Left cardiac atrium (tissue), 4 donors: ENCODE data around the gene ZFP36. TPM values are rescaled to one million over a fixed set of nuclear protein-coding genes. Genes with fewer than 3 reads are reported as not detected.
A peak's percentile ranks its signal among the peaks of the same experiment; 100 is the strongest.

Experiments
- ATAC-seq, 2 donors: fragments of 200-7000 bp; cut with Tn5 transposase; one replicate each; pipeline ENCODE4 v1.9.1; 2020; ENCODE audit warnings: mild to moderate bottlenecking in 2 of 2, moderate library complexity in 2 of 2
- DNase-seq: peaks from one replicate; pipeline ENCODE4 v3.0.0-alpha.2; 2020
- intact Hi-C, 2 donors: fragments of 100-400 bp; cut with DNase I; formaldehyde crosslinking; loops; one replicate each; pipeline versions ENCODE4 v1.14.1 to v1.15.1; 2022 to 2023
- total RNA-seq, 2 donors: library from RNA; stranded (reverse); fragmentation: NEBNext Ultra II Directional; extraction: Animal tissue kit (Norgen Biotek cat#: 25700); gene quantifications; one replicate each; pipeline ENCODE4 v1.2.1, GENCODE V29; 2021
- donor health status: DM: no; HTN: yes; CAD: no.
- donor health status: DM: no; HTN: yes; CAD: no; lungs with severe emphysema.
- donor health status: DM: yes; HTN: yes; CAD: no.
- donor health status: Dilated cardiomyopathy.

The ZFP36 gene
- total RNA-seq, 2 donors from 2014 or later: 93.5 to 156 TPM

DNA sequence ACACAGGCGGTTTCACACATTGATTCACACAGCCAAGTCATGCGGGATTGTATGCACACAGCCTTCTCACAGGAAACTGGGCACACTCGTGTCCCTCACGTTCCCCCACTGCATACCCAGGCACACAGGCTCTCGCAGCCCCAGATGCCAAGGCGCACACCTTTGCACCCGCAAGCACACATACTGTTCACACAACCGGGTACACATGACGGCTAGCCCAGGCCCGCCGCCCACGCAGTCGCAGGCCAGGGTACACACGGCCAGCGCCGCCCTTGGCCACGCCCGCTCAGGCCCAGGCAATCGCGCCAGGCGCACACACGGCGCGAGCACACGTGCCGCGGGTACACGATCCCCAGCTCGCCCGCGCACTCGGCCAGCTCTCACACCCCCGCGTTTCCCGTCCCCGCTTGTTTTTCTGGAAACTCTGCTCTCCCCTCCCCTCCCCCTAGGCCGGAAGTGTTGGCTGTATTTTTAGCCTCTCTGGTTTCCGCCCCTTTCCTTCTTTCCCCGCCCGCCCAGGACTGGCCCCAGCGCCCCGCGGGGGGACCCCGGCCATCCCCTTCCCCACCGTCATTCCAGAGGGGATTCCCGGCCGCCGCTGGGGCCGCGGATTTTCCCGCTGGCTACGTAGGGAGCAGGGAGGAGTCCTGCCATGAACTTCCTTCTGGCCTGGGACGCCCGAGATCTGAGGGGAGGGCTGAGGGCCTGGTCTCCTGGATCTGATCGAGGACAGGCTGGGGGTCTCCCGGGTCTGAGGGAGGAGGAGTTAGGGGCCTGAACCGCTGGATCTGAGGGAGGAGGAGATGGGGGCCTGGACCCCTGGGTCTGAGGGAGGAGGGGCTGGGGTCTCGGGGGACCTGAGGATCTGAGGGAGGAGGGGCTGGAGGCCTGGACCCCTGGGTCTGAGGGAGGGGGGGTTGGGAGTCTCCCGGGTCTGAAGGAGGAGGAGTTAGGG lies 4.0 kb upstream of the ZFP36 start:
- intact Hi-C loops: no loop called here
- DNase-seq (peak; percentile 97), ATAC-seq (peak; percentile 39 to 44)

DNA sequence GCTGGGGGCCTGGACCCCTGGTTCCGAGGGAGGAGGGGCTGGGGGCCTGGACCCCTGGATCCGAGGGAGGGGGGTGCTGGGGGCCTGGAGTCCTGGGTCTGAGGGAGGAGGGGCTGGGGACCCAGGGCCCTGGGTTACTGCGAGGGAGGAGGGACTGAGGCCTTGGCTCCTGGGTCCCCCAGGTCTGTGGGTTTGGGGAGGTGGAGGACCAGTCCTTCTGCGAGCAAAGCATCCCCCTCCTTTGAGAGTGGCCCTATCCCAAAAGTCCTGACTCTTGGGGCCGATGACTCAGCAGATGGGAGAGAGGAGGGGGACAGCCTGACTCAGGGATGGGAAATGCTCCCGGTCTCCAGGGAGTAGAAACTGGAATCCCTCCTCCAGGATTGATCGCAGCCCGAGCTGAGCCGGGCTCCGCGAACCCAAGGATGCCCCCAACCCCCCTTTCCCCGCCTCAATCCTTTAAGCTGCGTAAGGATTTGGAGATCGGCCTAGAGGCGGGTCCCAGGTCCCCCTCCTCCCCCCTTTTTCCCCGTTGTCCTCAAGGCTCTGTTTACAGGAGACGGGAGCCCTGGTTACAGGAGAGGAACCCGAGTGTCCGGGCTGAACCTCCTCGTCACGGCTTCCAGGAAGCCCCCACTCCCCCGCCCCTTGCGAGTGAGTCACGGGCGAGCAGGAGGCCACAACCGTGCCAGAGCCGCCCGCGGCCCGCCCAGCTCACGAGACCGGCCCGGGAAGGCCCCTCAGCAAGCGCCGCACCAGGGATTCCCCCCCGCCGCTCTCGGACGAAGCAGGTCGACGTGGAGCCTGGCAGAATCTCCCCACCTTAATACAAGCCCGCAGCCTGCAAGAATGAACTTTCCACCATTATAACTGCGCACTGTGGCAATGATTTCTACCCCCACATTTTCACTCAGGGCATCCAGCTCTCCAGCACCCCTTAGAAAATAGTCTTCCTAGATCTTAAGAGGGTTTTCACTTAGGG lies 3.0 kb upstream of the ZFP36 start:
- DNase-seq (peak; percentile 99), ATAC-seq (peak; percentile 53 to 66)
- intact Hi-C loops: no loop called here

DNA sequence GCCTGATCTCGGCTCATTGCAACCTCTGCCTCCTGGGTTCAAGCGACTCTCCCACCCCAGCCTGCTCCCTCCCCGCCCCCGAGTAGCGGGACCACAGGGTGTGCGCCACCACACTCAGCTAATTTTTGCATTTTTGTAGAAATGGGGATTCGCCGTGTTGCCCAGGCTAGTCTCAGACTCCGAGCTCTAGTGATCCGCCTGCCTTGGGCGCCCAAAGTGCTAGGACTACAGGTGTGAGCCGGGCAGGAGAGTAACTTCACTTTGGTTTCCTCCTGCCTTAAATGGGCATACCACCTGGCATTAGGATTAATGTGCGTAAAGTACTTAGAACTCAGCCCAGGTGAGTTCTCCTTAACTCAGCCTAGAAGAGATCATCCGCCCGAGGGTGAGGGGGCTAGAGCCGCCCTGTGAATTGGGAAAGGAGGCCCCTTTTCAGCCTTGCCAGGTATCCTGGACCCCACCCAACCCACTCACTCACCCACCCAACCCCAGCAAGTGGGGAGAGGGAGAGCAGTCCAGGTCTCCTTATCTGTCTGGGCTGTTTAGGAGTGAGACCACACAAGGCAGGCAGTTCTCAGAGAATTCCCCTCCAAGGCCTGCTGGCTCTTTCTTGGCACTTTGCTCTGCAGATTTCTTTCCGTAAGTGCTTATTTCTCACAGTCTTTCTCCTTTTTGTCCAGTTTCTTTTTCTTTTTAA lies 1.2 kb upstream of the ZFP36 start:
- ATAC-seq (no peak), DNase-seq (no peak)
- intact Hi-C loops: no loop called here

DNA sequence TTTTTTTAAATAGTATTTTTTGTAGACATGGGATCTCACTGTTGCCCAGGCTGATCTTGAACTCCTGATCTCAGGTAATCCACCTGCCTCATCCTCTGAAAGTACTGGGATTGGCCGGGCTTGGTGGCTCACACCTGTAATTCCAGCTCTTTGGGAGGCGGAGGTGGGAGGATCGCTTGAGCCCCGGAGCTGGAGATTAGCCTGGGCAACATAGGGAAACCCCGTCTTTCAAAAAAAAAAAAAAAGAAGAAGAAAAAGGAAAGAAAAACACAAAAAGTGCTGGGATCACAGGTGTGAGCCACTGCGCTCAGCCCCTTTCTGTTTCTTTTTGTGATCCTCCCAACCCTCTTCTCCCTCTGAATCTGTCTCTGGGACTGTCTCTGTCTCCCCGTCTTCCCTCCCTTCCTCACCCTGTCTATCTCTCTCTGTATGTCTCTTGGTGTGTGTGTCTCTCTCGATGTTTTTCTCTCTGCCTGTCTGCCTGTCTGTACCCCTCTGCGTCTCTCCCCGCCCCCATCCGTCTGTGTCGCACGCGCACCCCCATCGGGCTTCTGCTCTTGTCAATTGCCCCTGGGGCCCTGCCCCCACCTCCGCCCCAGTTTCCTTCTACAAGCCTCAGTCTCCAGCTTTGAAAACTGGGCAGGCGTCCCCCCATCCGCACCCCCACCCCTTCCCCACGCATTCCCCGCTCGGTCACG lies 540 bp upstream of the ZFP36 start:
- intact Hi-C loops: no loop called here
- DNase-seq (no peak), ATAC-seq (no peak)

DNA sequence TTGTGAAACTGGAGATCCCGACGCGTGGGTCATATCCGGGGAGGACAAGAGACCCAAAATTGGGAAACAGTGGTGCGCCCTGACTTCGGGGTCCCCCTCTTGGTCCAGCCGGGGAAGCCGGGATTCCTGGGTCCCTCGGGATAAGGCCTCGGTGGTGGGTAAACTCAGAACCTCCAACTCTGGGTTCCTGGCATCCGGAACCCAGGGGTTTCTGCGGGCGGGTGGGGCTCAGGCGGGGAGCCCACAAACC lies 688 bp downstream of the ZFP36 start:
- no peak for ATAC-seq
- intact Hi-C loops: no loop called here
- DNase-seq: no peak

DNA sequence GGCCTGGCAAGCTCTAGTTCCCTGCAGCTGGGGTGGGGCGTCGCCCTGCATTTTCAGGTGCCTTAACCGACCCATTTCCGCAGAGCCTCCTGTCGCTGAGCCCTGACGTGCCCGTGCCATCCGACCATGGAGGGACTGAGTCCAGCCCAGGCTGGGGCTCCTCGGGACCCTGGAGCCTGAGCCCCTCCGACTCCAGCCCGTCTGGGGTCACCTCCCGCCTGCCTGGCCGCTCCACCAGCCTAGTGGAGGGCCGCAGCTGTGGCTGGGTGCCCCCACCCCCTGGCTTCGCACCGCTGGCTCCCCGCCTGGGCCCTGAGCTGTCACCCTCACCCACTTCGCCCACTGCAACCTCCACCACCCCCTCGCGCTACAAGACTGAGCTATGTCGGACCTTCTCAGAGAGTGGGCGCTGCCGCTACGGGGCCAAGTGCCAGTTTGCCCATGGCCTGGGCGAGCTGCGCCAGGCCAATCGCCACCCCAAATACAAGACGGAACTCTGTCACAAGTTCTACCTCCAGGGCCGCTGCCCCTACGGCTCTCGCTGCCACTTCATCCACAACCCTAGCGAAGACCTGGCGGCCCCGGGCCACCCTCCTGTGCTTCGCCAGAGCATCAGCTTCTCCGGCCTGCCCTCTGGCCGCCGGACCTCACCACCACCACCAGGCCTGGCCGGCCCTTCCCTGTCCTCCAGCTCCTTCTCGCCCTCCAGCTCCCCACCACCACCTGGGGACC lies 1.2 kb downstream of the ZFP36 start:
- ATAC-seq (no peak), DNase-seq (peak; percentile 64)
- intact Hi-C loops: no loop called here

DNA sequence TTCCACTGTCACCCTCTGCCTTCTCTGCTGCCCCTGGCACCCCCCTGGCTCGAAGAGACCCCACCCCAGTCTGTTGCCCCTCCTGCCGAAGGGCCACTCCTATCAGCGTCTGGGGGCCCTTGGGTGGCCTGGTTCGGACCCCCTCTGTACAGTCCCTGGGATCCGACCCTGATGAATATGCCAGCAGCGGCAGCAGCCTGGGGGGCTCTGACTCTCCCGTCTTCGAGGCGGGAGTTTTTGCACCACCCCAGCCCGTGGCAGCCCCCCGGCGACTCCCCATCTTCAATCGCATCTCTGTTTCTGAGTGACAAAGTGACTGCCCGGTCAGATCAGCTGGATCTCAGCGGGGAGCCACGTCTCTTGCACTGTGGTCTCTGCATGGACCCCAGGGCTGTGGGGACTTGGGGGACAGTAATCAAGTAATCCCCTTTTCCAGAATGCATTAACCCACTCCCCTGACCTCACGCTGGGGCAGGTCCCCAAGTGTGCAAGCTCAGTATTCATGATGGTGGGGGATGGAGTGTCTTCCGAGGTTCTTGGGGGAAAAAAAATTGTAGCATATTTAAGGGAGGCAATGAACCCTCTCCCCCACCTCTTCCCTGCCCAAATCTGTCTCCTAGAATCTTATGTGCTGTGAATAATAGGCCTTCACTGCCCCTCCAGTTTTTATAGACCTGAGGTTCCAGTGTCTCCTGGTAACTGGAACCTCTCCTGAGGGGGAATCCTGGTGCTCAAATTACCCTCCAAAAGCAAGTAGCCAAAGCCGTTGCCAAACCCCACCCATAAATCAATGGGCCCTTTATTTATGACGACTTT lies 2.0 kb downstream of the ZFP36 start:
- ATAC-seq: no peak

DNA sequence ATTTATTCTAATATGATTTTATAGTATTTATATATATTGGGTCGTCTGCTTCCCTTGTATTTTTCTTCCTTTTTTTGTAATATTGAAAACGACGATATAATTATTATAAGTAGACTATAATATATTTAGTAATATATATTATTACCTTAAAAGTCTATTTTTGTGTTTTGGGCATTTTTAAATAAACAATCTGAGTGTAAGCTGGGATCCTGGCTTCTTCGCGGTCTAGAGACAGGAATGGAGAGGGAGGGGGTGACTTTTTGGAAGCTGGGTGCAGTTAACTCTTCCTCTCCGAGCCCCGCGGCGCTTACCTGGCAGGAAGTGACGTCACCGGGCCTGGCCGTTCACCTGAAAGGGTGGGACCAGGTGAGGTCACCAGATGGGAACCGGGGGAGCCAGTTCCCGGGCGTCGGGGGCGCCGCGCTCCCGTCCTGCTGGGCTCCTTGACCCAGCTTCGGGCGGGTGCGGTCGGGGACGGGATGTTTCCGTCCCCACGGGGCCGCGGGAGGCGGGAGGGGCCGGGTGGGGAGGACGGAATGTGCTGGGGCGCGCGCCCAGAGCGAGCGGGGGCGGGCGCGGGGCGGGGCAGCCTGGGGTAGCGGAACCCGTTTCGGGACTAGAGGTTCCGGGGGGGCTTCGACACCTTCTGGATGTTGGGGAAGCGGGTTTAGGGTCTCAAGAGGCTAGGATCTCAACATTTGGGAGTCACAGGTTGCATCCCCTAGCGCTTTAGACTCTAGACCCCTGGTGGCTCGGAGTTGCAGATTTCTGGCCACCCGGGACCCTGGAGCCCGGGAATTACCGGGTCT lies 2.8 kb downstream of the ZFP36 start:
- peak; percentile 94 for DNase-seq
- intact Hi-C loops: no loop called here
- peak; percentile 28 for ATAC-seq

More for the DNA sequence above, 2.0 kb downstream of the ZFP36 start:
- DNase-seq: no peak
- intact Hi-C loops: no loop called here

DNA sequence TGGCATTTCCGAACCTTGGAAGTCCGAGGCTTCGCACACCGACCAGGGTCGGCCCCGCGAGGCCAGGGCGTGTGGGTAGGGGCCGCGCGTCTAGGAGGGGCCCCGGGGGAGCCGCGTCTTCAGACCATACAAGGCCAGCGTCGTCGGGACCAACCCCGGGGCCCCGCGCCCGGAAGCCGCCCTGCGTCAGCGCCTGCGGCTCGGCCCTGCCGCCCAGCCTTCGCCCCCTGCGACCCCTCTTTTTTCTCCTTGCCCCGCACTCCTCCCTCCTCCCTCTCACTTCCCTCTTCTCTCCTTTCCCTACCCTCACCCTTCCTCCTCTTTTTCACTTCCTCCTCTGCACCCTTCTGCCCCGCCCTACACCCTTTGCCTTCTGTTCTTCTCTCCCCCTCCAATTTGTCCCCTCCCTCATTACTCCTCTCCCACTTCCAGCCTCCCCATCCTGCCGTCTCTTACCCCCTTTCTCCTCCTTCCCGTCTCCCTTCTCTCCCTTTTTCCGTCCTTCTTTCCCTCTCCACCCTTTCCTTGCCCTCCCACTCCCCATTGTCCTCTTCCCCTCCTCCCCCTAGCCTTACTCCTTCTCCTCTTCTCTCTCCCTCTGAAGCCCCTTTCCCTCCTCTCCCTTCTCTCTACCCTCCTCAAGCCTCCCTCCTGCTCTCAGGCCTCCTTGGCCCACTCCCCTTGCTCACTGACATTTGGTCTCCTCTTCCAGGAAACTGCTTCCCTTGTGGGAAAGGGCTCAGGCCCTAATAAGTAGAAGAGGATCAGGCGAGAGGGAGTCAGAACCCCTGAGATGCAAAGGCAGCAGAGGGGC lies 3.6 kb downstream of the ZFP36 start:
- intact Hi-C loops: no loop called here
- DNase-seq: peak; percentile 90
- peak; percentile 26 to 27 for ATAC-seq

DNA sequence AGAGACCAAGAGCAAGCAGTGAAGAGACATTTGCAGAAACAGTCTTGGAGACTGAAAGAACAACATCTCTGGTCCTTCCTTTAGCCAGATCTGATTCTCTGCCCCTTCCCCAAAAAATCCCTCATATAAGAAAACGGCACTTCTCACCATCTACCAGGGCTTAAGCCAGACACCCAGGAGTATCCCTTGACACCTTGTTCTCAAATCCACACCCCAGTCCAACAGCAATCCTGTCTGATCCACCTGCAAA lies 4.1 kb downstream of the ZFP36 start:
- intact Hi-C loops: no loop called here
- ATAC-seq (no peak), DNase-seq (no peak)

DNA sequence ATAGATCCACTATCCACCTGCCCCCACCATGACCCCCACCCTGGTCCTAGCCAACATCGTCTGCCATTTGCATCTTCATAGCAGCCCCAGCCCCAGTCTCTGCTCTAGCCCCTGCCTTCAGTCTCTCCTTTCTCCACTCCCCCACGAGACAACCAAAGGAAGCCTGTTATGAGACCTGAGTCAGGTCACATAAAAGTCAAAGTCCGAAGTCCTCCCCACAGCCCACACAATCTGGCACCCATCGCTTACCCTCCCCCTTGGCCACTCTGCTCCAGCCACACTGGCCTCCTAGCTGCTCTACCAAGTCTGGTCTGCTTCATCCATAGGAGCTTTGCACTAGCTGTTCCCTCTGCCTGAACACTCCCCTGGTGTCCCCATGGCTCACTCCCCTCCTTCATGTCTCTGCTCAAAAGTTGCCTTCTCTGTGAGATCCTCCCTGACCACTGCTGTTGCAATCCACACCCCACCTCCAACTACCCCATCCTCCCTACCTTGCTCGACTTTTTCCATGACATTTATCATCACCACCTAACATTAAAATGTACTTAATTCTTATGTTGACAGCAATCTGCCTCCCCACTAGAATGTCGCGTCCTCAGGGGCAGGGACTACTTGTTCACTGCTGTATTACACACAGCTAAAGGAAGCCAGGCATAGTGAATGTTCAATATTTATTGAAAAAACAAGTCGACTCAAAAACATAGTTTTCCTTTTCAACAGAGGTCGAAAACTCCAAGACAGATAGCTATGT lies 4.6 kb downstream of the ZFP36 start:
- no peak for ATAC-seq
- peak; percentile 58 for DNase-seq
- intact Hi-C loops: no loop called here

DNA sequence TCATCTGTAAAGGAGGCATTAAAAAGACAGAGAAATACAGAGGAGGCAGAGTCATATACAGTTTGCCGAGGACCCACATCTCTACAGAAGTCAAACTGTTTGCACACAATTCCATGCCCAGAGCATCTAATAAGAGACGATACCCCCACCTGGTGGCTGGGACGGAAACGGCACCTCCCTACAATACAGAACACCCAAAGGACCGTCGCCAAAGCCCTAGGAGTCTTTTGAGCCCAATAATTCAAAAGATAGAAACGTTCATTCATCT lies 5.1 kb downstream of the ZFP36 start:
- ATAC-seq: peak; percentile 20 to 34
- intact Hi-C loops: loop anchor here in 1 of 2 donors (1.0 kb wide), 1 partner anchor 14 kb away; no protein-coding TSS in a partner anchor
- DNase-seq: peak; percentile 92

DNA sequence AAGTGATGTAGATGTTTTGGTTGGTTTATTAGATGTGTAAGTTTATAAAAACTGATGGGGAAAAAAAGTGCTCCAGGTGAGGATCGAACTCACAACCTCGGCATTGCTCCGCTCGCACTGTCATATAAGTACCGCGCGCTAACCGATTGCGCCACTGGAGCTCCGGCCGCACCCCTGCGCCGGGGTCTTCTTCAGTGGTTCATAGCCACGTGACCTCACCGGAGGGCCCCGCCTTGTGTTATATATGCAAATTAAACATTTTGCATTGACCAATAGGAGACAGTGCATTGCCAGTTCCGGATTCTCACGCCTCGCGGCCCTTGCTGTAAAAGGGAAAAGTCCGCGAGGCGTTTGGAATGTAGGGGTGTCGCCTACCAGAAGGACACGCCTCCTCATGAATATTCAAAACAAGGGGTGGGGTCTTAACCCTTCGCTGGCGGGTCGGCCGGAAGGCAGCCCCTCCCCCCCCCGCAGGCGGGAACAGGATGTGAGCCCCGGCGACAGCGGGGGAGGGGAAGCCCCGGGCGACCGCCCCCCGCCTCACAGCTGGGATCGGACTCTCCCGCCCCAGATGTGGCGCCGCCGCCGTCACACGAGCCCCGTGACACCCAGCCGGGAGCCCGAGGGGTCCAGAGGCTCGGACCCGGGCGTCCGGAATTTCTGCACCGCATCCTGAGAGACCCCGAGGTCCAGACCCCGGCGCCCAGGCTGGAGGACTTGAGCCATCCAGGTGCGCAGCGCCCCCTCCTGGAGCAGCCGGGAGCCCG lies 5.6 kb downstream of the ZFP36 start, which contains the start of gene PLEKHG2:
Gene PLEKHG2 (plus strand): TSS at position 570 of the 767 bp plus-strand sequence. CDS start 1,418 bp downstream, outside the sequence.
- intact Hi-C loops: loop anchor here in 1 of 2 donors (1.0 kb wide), 1 partner anchor 15 kb away; no protein-coding TSS in a partner anchor
- ATAC-seq: peak; percentile 61 to 64
- DNase-seq: peak; percentile 97

DNA sequence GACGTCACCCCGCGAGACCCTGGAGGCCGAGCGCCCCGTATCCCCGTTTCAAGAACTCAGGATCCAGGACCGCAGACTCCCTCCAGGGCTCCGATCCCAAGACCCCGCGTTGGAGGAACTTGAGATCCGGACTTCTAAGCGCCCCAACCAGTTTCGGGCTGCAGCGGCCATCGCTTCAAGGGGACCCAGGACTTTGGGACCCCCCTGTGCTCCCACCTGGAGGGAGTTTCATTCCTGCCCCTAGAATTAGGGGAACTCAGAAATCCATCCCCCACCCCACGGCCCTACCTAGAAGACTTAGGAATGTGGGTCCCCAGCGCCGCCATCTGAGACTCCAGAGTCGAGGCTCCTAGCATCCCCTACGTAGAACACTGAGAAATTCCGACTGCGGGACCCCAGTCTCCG lies 6.2 kb downstream of the ZFP36 start:
- intact Hi-C loops: loop anchor here in 1 of 2 donors (1.0 kb wide), 1 partner anchor 16 kb away; no protein-coding TSS in a partner anchor

More for the DNA sequence above, 6.2 kb downstream of the ZFP36 start:
- no peak for ATAC-seq
- DNase-seq: no peak
